Neural progenitor cell (in vitro differentiated cells): ENCODE measurements around the gene IL10RA. TPM values are rescaled to one million over a fixed set of nuclear protein-coding genes. Genes with fewer than 3 reads are reported as not detected.

Experiments used
- DNase-seq: peaks from one replicate; pipeline ENCODE4 v3.0.0-alpha.2; 2016; ENCODE audit warnings: low spot score
- H2AFZ ChIP-seq: fragments of 200-600 bp; sonication (generic); replicated peaks from 2 replicates; pipeline ENCODE4 v1.6.1; 2016; ENCODE audit warnings: antibody characterized with exemption
- H3F3A ChIP-seq: fragments of 200-600 bp; sonication (generic); 2 replicates; pipeline ENCODE4 v1.6.1; 2016; ENCODE audit warnings: antibody characterized with exemption, low read depth
- H3K27ac ChIP-seq: fragments of 200-600 bp; sonication (generic); 2 replicates; pipeline ENCODE4 v1.5.1; 2016; ENCODE audit warnings: mild to moderate bottlenecking
- H3K27me3 ChIP-seq: fragments of 200-600 bp; sonication (generic); 2 replicates; pipeline ENCODE4 v1.6.1; 2016; ENCODE audit warnings: mild to moderate bottlenecking, moderate library complexity
- H3K36me3 ChIP-seq: fragments of 200-600 bp; sonication (generic); 2 replicates; pipeline ENCODE4 v1.5.1; 2016
- H3K4me1 ChIP-seq: fragments of 200-600 bp; sonication (generic); 2 replicates; pipeline ENCODE4 v1.6.1; 2016; ENCODE audit warnings: mixed run types
- H3K4me2 ChIP-seq: fragments of 200-600 bp; sonication (generic); 2 replicates; pipeline ENCODE4 v1.6.1; 2016
- H3K4me3 ChIP-seq: fragments of 200-600 bp; sonication (generic); 2 replicates; pipeline ENCODE4 v1.5.1; 2016
- H3K79me2 ChIP-seq: fragments of 200-600 bp; sonication (generic); 2 replicates; pipeline ENCODE4 v1.6.1; 2016; ENCODE audit warnings: low read depth
- H3K9ac ChIP-seq: fragments of 200-600 bp; sonication (generic); 2 replicates; pipeline ENCODE4 v1.6.1; 2016
- H3K9me3 ChIP-seq: fragments of 200-600 bp; sonication (generic); 2 replicates; pipeline ENCODE4 v1.5.1; 2016; ENCODE audit warnings: low read depth
- H4K20me1 ChIP-seq: fragments of 200-600 bp; sonication (generic); 2 replicates; pipeline ENCODE4 v1.6.1; 2016; ENCODE audit warnings: low read depth
- H3K27ac Mint-ChIP-seq: 3 replicates; pipeline ENCODE4 v1.8.0; 2021; ENCODE audit warnings: mixed read lengths
- H3K27me3 Mint-ChIP-seq: 2 replicates; pipeline ENCODE4 v1.8.0; 2022; ENCODE audit warnings: low read depth, mild to moderate bottlenecking, inconsistent platforms, moderate library complexity, mixed read lengths; ENCODE audit not compliant: insufficient read depth
- H3K36me3 Mint-ChIP-seq: 3 replicates; pipeline ENCODE4 v1.8.0; 2021; ENCODE audit warnings: mixed read lengths
- H3K4me1 Mint-ChIP-seq: 3 replicates; pipeline ENCODE4 v1.8.0; 2021; ENCODE audit warnings: mixed read lengths
- H3K4me3 Mint-ChIP-seq: 3 replicates; pipeline ENCODE4 v1.8.0; 2021; ENCODE audit warnings: mild to moderate bottlenecking, moderate library complexity, mixed read lengths
- H3K9me3 Mint-ChIP-seq: 3 replicates; pipeline ENCODE4 v1.8.0; 2020; ENCODE audit warnings: mixed read lengths
- EZH2 ChIP-seq: fragments of 200-600 bp; sonication (generic); IDR thresholded peaks from 2 replicates; pipeline ENCODE4 v1.6.1; 2017; ENCODE audit warnings: antibody characterized with exemption, mild to moderate bottlenecking, moderate library complexity
- EZH2phosphoT487 ChIP-seq: fragments of 200-600 bp; sonication (generic); IDR thresholded peaks from 2 replicates; pipeline ENCODE4 v1.6.1; 2017; ENCODE audit warnings: antibody characterized with exemption
- total RNA-seq: library from RNA; depleted of rRNA; stranded (reverse); fragments of >200 nt; gene quantifications from 2 replicates; pipeline ENCODE4 v1.2.3, GENCODE V29; 2015; ENCODE audit warnings: low replicate concordance
- TF ChIP-seq, protein P1 (sequence below): fragments of 200-600 bp; sonication (generic); IDR thresholded peaks from 2 replicates; pipeline ENCODE4 v1.5.1; 2017; ENCODE audit warnings: antibody characterized with exemption, mild to moderate bottlenecking

Gene IL10RA
- total RNA-seq, 1 donor from 2014 or later, result not detected

DNA sequence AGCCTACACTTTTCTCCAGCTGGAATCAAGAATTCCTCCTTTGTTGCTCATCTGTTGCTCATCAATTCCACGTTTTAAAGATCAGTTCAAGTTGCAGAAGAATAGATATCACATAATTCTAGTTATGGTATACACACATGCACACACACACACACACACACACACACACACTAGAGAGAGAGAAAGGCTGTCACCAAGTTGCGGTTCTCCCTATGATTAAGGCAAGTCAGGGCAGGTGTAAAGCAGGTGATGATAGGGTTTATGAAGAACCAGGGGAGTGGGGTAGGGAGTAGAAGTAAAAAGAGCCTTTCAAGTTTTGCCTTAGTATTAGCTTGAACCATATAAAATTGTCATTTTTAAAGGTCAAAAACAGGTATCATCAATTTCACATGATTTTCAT is 59.0 kb downstream of the IL10RA start:
- Mint-ChIP-seq H3K36me3 (no peaks in the 10 kb centered on the region), H3K27me3 (no peaks in the 10 kb centered on the region), H3K27ac (no peak overlapping the region), H3K4me3 (no peak overlapping the region), H3K9me3 (no peaks in the 10 kb centered on the region), H3K4me1 (no peaks in the 10 kb centered on the region)
- Histone ChIP-seq H3K4me3 (no peak overlapping the region), H3K9me3 (no peaks in the 10 kb centered on the region), H4K20me1 (no peaks in the 10 kb centered on the region), H3K4me1 (no peaks in the 10 kb centered on the region), H3F3A (no peaks in the 10 kb centered on the region), H3K36me3 (no peaks in the 10 kb centered on the region), H2AFZ (no peak overlapping the region), H3K27me3 (no peaks in the 10 kb centered on the region), H3K27ac (no peak overlapping the region), H3K9ac (no peak overlapping the region), H3K79me2 (no peaks in the 10 kb centered on the region), H3K4me2 (no peak overlapping the region)
- no peak for DNase-seq
- TF ChIP-seq EZH2 (no peak), EZH2phosphoT487 (no peak)
- TF ChIP-seq, protein P1, sequence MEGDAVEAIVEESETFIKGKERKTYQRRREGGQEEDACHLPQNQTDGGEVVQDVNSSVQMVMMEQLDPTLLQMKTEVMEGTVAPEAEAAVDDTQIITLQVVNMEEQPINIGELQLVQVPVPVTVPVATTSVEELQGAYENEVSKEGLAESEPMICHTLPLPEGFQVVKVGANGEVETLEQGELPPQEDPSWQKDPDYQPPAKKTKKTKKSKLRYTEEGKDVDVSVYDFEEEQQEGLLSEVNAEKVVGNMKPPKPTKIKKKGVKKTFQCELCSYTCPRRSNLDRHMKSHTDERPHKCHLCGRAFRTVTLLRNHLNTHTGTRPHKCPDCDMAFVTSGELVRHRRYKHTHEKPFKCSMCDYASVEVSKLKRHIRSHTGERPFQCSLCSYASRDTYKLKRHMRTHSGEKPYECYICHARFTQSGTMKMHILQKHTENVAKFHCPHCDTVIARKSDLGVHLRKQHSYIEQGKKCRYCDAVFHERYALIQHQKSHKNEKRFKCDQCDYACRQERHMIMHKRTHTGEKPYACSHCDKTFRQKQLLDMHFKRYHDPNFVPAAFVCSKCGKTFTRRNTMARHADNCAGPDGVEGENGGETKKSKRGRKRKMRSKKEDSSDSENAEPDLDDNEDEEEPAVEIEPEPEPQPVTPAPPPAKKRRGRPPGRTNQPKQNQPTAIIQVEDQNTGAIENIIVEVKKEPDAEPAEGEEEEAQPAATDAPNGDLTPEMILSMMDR, result no peak

DNA sequence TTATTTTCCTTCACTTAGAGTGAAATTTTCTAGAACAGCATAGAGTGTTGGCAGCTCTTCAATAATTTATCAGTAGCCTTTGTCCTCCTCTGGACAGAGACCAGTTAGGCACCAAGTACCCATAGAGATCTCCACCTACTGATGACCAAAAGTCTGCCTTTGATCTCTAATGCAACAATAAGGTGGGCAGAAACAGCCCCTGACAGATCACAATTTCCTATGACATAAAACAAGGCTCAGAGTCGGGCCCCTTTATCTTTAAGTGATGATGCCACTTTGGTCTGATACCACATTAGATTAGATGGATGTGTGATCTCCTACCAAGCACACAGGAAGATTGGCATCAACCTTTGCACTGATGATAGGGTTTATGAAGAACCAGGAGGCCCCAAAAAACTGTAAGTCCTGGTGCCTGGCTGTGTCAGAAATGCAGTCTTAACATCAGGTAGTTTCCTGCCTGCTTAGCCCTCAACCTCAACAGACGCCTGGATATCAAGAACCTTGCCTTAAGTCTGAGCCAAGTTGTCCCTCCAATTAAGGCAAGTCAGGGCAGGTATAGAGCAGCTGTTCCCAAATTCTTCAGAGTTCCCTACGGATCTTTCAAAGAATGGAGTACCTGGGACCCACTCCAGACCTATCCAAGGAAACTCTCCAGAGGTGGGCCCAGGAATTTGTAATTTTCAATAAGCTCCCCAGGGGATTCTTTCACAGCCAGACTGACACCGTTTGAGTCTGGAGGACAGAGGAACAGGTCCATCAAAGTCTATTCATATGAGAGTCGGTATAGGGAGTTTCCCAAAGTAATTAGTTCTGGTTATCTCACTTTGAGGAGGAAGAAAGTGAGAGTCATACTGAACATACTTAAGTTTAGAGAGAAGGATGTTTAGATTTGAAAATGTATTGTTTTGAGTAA is 60.1 kb downstream of the IL10RA start:
- Histone ChIP-seq H2AFZ (no peak overlapping the region), H3K9me3 (no peaks in the 10 kb centered on the region), H3K79me2 (no peaks in the 10 kb centered on the region), H3F3A (no peaks in the 10 kb centered on the region), H3K4me1 (no peaks in the 10 kb centered on the region), H3K36me3 (no peaks in the 10 kb centered on the region), H3K9ac (no peak overlapping the region), H3K4me2 (no peak overlapping the region), H3K27ac (no peak overlapping the region), H3K4me3 (no peak overlapping the region), H4K20me1 (no peaks in the 10 kb centered on the region), H3K27me3 (no peaks in the 10 kb centered on the region)
- no peaks in the 10 kb centered on the region for H3K9me3 Mint-ChIP-seq
- H3K36me3 Mint-ChIP-seq, result no peaks in the 10 kb centered on the region
- H3K27ac Mint-ChIP-seq, result no peak overlapping the region
- TF ChIP-seq EZH2, result no peak
- TF ChIP-seq, protein P1, result no peak
- TF ChIP-seq EZH2phosphoT487, result no peak
- H3K4me1 Mint-ChIP-seq, result no peaks in the 10 kb centered on the region
- no peaks in the 10 kb centered on the region for H3K27me3 Mint-ChIP-seq
- no peak for DNase-seq
- no peak overlapping the region for H3K4me3 Mint-ChIP-seq

GRCh38 chr11:118046964-118047700 is 60.9 kb downstream of the IL10RA start:
- Mint-ChIP-seq H3K4me1 (no peaks in the 10 kb centered on the region), H3K9me3 (no peaks in the 10 kb centered on the region), H3K27me3 (no peaks in the 10 kb centered on the region), H3K4me3 (no peak overlapping the region), H3K27ac (no peak overlapping the region), H3K36me3 (no peaks in the 10 kb centered on the region)
- Histone ChIP-seq H4K20me1 (no peaks in the 10 kb centered on the region), H3K9me3 (no peaks in the 10 kb centered on the region), H3F3A (no peaks in the 10 kb centered on the region), H2AFZ (no peak overlapping the region), H3K4me2 (no peak overlapping the region), H3K79me2 (no peaks in the 10 kb centered on the region), H3K27ac (no peak overlapping the region), H3K36me3 (no peaks in the 10 kb centered on the region), H3K4me3 (no peak overlapping the region), H3K27me3 (no peaks in the 10 kb centered on the region), H3K4me1 (no peaks in the 10 kb centered on the region), H3K9ac (no peak overlapping the region)
- TF ChIP-seq EZH2phosphoT487 (no peak), EZH2 (no peak)
- TF ChIP-seq, protein P1, result no peak
- no peak for DNase-seq
